Adrenal gland (tissue), 12 donors: ENCODE measurements around the gene KIZ. TPM values are rescaled to one million over a fixed set of nuclear protein-coding genes. Genes with fewer than 3 reads are reported as not detected.
A peak's percentile ranks its signal among the peaks of the same experiment; 100 is the strongest.

Source experiments
- DNase-seq, 7 donors: peaks; one replicate each; pipeline ENCODE4 v3.0.0-alpha.2; 2019 to 2020
- H3K27ac ChIP-seq, 5 donors: fragments of 200-600 bp; sonication (generic) in 4 of 5; 1 replicate in 3 of 5; 2 replicates in 2 of 5; pipeline versions ENCODE4 v1.5.1 to v1.8.0; 2016 to 2020; ENCODE audit warnings: mild to moderate bottlenecking in 1 of 5
- H3K27me3 ChIP-seq: fragments of 200-600 bp; 2 replicates; pipeline ENCODE4 v1.8.0; 2021
- H3K36me3 ChIP-seq, 2 donors: fragments of 200-600 bp; replicated peaks in 1 of 2; 1 replicate in 1 of 2; 2 replicates in 1 of 2; pipeline versions ENCODE4 v1.5.1 to v1.8.0; 2018 to 2022
- H3K4me1 ChIP-seq, 2 donors: fragments of 200-600 bp; replicated peaks in 1 of 2; 1 replicate in 1 of 2; 2 replicates in 1 of 2; pipeline versions ENCODE4 v1.5.1 to v1.8.0; 2018 to 2021
- H3K4me3 ChIP-seq, 4 donors: fragments of 200-600 bp; sonication (generic) in 3 of 4; one replicate each; pipeline ENCODE4 v1.5.1; 2016 to 2018
- H3K9me3 ChIP-seq, 3 donors: fragments of 200-600 bp; sonication (generic) in 1 of 3; replicated peaks in 1 of 3; 1 replicate in 2 of 3; 2 replicates in 1 of 3; pipeline versions ENCODE4 v1.5.1 to v1.8.0; 2016 to 2021
- POLR2A ChIP-seq, 2 donors: fragments of 450-650 bp; IDR thresholded peaks; one replicate each; pipeline ENCODE4 v1.6.1; 2017; ENCODE audit warnings: antibody characterized with exemption in 2 of 2, mild to moderate bottlenecking in 2 of 2, moderate library complexity in 1 of 2
- WGBS, 4 donors: extraction: QIAGEN DNeasy Blood & Tissue Kit in 2 of 4; methylation state at CpG; one replicate each; pipeline versions ENCODE4 v1.1.5 to v1.1.7; 2013 to 2017; 5-methylcytosine and 5-hydroxymethylcytosine counted together
- intact Hi-C, 2 donors: fragments of 100-400 bp; cut with DNase I; formaldehyde crosslinking; loops; one replicate each; pipeline versions ENCODE4 v1.14.1 to v1.15.0; 2022 to 2023
- polyA plus RNA-seq, 3 donors: library from polyadenylated mRNA; stranded (reverse); fragments of 200-250 nt in 2 of 3; fragments of 350-450 nt in 1 of 3; fragmentation: Illumina TruSeq in 1 of 3; extraction: RNeasy Lipid Tissue Mini Kit (QIAGEN cat#74804) in 1 of 3; gene quantifications; one replicate each; pipeline ENCODE4 v1.2.3, GENCODE V29; 2013 to 2014
- total RNA-seq, 9 donors: library from RNA; depleted of rRNA in 4 of 9; stranded (reverse); fragments of >200 nt in 4 of 9; fragments of 120-200 nt in 1 of 9; fragmentation: NEBNext Ultra II Directional in 1 of 9; extraction: Animal tissue kit (Norgen Biotek cat#: 25700) in 1 of 9; gene quantifications; one replicate each; pipeline versions ENCODE4 v1.1.0 to v1.2.4, GENCODE V29; 2013 to 2023
- TF ChIP-seq, protein P1 (sequence below), 6 experiments: fragments of 450-650 bp in 4 of 6; fragments of 200-600 bp in 2 of 6; sonication (generic) in 1 of 6; IDR thresholded peaks; 1 replicate in 5 of 6; 2 replicates in 1 of 6; pipeline versions ENCODE4 v1.5.1 to v1.8.0; 2016 to 2021; ENCODE audit warnings: antibody characterized with exemption in 6 of 6, mild to moderate bottlenecking in 2 of 6, moderate library complexity in 1 of 6
- donor health status: healthy with polysubstance abuse.
- donor health status: Bipolar disorder and iron deficiency.
- donor health status: DM: yes; HTN: yes; CAD: no.
- donor health status: DM: no; HTN: no; CAD: no.
- donor health status: DM: no; HTN: no; CAD: no.
- donor health status: DM: yes; HTN: yes; CAD: no.

KIZ gene
- total and polyA plus RNA-seq, 12 donors = 10.4 to 62.9 (median 15.3) TPM

DNA sequence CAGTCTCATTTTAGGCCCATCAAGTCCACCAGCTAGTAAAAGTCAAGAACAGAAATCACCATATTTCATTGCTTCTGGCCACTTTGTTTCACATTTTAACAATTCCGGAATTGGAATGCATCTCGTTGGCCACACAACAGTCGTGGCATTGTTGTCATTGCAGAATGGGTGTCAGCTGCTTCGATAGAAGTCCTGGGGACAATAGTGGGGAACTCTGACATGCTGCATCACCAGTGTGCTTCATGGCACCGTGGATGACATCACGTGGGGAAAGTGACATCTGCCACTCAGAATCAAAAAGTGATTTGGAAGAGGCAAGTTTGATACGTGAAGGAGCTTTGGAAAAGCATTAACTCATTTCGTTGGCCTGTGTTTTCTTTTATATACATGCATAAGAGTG is 133.5 kb downstream of the KIZ start:
- intact Hi-C loops = no loop called here
- H3K36me3 ChIP-seq = no peaks in the 10 kb centered on the region
- no peaks in the 10 kb centered on the region for H3K4me1 ChIP-seq
- WGBS, 4 donors = 78 to 82% (median 79%) methylated on average over 8 of the region's 8 CpGs
- H3K27me3 ChIP-seq = no peaks in the 10 kb centered on the region
- DNase-seq = no peak
- H3K4me3 ChIP-seq = no peak overlapping the region
- no peaks in the 10 kb centered on the region for H3K9me3 ChIP-seq
- TF ChIP-seq, protein P1, sequence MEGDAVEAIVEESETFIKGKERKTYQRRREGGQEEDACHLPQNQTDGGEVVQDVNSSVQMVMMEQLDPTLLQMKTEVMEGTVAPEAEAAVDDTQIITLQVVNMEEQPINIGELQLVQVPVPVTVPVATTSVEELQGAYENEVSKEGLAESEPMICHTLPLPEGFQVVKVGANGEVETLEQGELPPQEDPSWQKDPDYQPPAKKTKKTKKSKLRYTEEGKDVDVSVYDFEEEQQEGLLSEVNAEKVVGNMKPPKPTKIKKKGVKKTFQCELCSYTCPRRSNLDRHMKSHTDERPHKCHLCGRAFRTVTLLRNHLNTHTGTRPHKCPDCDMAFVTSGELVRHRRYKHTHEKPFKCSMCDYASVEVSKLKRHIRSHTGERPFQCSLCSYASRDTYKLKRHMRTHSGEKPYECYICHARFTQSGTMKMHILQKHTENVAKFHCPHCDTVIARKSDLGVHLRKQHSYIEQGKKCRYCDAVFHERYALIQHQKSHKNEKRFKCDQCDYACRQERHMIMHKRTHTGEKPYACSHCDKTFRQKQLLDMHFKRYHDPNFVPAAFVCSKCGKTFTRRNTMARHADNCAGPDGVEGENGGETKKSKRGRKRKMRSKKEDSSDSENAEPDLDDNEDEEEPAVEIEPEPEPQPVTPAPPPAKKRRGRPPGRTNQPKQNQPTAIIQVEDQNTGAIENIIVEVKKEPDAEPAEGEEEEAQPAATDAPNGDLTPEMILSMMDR (IDR thresholded peaks at IDR 0.05) = no peak
- no peak overlapping the region for H3K27ac ChIP-seq

GRCh38 chr20:21262812-21263211 is 136.9 kb downstream of the KIZ start:
- TF ChIP-seq, protein P1 (IDR thresholded peaks at IDR 0.05) = no peak
- TF ChIP-seq POLR2A (IDR thresholded peaks at IDR 0.05) = no peak
- no peak overlapping the region for H3K27ac ChIP-seq
- H3K36me3 ChIP-seq = no peaks in the 10 kb centered on the region
- no peaks in the 10 kb centered on the region for H3K27me3 ChIP-seq
- intact Hi-C loops = no loop called here
- H3K4me1 ChIP-seq = no peaks in the 10 kb centered on the region
- 66 to 73% (median 70%) methylated on average over 1 to 2 of the region's 2 CpGs for WGBS, 4 donors
- H3K4me3 ChIP-seq = no peak overlapping the region
- DNase-seq = peak in 6 of 7 donors; percentile 38 to 58 (median 44)
- no peaks in the 10 kb centered on the region for H3K9me3 ChIP-seq

- H3K36me3 ChIP-seq = no peaks in the 10 kb centered on the region
- no peak overlapping the region for H3K27ac ChIP-seq
- TF ChIP-seq, protein P1 (IDR thresholded peaks at IDR 0.05) = no peak
- TF ChIP-seq POLR2A (IDR thresholded peaks at IDR 0.05) = no peak
- 73 to 79% (median 77%) methylated on average over 13 to 15 of the region's 15 CpGs for WGBS, 4 donors
- no peaks in the 10 kb centered on the region for H3K4me1 ChIP-seq
- H3K9me3 ChIP-seq = no peaks in the 10 kb centered on the region
- no peak overlapping the region for H3K4me3 ChIP-seq
- no peak for DNase-seq
- no peaks in the 10 kb centered on the region for H3K27me3 ChIP-seq
- intact Hi-C loops = no loop called here
These were observed 139.6 kb downstream of the KIZ start for GRCh38 chr20:21265261-21266190.

DNA sequence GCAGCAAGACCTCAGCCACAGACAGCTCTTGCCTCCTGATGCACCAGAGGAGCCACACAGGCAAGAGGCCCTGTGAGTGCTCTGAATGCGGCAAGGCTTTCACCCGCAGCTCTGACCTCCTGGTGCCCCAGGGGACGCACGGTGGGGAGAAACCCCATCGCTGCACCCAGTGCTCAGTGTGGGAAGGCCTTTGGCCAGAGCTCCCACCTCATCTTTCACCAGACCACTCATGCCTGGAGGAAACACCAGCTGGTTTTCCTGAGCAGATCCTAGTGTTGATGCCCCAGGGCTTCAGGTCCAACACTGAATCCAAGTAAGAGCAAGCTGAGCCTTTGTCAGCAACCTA is 140.3 kb downstream of the KIZ start:
- 76 to 89% (median 88%) methylated on average over 5 of the region's 5 CpGs; no CpG with 5 or more reads in 1 of the 4 donors for WGBS, 4 donors
- no peaks in the 10 kb centered on the region for H3K9me3 ChIP-seq
- H3K27ac ChIP-seq = no peak overlapping the region
- H3K4me3 ChIP-seq = no peak overlapping the region
- no peak for TF ChIP-seq POLR2A (IDR thresholded peaks at IDR 0.05)
- TF ChIP-seq, protein P1 (IDR thresholded peaks at IDR 0.05) = no peak
- no peaks in the 10 kb centered on the region for H3K36me3 ChIP-seq
- H3K27me3 ChIP-seq = no peaks in the 10 kb centered on the region
- DNase-seq = no peak
- H3K4me1 ChIP-seq = no peaks in the 10 kb centered on the region
- intact Hi-C loops = no loop called here
